GM12864 (cell line): ENCODE results near the gene DNER.

Source experiments
- DNase-seq: peaks from one replicate; pipeline ENCODE4 v3.0.0-alpha.2; 2011; ENCODE audit warnings: low read depth
- H3K4me3 ChIP-seq: 2 replicates; pipeline ENCODE4 v1.5.1; 2011; ENCODE audit warnings: mild to moderate bottlenecking, low read depth, low read length, control low read depth
- CTCF ChIP-seq: IDR thresholded peaks from 2 replicates; pipeline ENCODE4 v1.5.1; 2011; ENCODE audit warnings: low read depth, mild to moderate bottlenecking, moderate library complexity, low read length, control low read depth, inconsistent platforms; ENCODE audit errors: missing control alignments

The DNER gene

GRCh38 chr2:229438430-229439159 is 275.8 kb downstream of the DNER start:
- DNase-seq: no peak
- no peak for TF ChIP-seq CTCF

GRCh38 chr2:229437467-229437866 is 276.9 kb downstream of the DNER start:
- DNase-seq: no peak
- H3K4me3 ChIP-seq: no peak overlapping the region
- no peak for TF ChIP-seq CTCF

More at GRCh38 chr2:229438430-229439159, 275.8 kb downstream of the DNER start:
- no peak overlapping the region for H3K4me3 ChIP-seq

GRCh38 chr2:229434187-229434586 is 280.2 kb downstream of the DNER start:
- no peak for TF ChIP-seq CTCF
- H3K4me3 ChIP-seq: no peak overlapping the region

GRCh38 chr2:229433351-229433750 is 281.0 kb downstream of the DNER start:
- no peak for TF ChIP-seq CTCF
- no peak overlapping the region for H3K4me3 ChIP-seq
- no peak for DNase-seq

More at GRCh38 chr2:229434187-229434586, 280.2 kb downstream of the DNER start:
- DNase-seq: no peak

- TF ChIP-seq CTCF: peak; percentile 24
- H3K4me3 ChIP-seq: no peak overlapping the region
- DNase-seq: no peak
Measured at GRCh38 chr2:229431327-229431954, 282.9 kb downstream of the DNER start.

- no peak for DNase-seq
- H3K4me3 ChIP-seq: no peak overlapping the region
- TF ChIP-seq CTCF: no peak
Measured at GRCh38 chr2:229429589-229429988, 284.8 kb downstream of the DNER start.
